ENCODE measurements around the gene PHPT1.
A peak's percentile ranks its signal among the peaks of the same experiment; 100 is the strongest.
"Not testable (repeated sequence)": the region's sequence is repeated elsewhere in the genome, so short reads cannot be mapped to it uniquely, and the experiment has no call there.

The PHPT1 gene

GRCh38 chr9:136849038-136849959 lies at the start of gene PHPT1:
TSS of gene PHPT1 (plus strand) at chr9:136849409. CDS start at chr9:136849431, 22 bp downstream.
- peak; percentile 97 for DNase-seq

- DNase-seq, result peak; percentile 91
These were observed 49.2 kb upstream of the PHPT1 start for GRCh38 chr9:136799854-136800657.

- DNase-seq, result no peak
These were observed 46.9 kb upstream of the PHPT1 start for GRCh38 chr9:136802321-136802720.

- not testable (repeated sequence) for DNase-seq
These were observed 46.1 kb upstream of the PHPT1 start for GRCh38 chr9:136803009-136803550.

- no peak for DNase-seq
These were observed 45.4 kb upstream of the PHPT1 start for GRCh38 chr9:136803551-136804508.

- no peak for DNase-seq
These were observed 44.6 kb upstream of the PHPT1 start for GRCh38 chr9:136804509-136805206.

- no peak for DNase-seq
These were observed 43.9 kb upstream of the PHPT1 start for GRCh38 chr9:136805207-136805740.

GRCh38 chr9:136806067-136806466 lies 43.1 kb upstream of the PHPT1 start:
- DNase-seq, result no peak

GRCh38 chr9:136806631-136807201 lies 42.5 kb upstream of the PHPT1 start:
- DNase-seq, result no peak

GRCh38 chr9:136807281-136808074 lies 41.7 kb upstream of the PHPT1 start, which contains the start of gene RABL6:
TSS of gene RABL6 (plus strand) at chr9:136807948. CDS start at chr9:136808197, 249 bp downstream.
- peak; percentile 84 for DNase-seq

- DNase-seq, result peak; percentile 52
These were observed 41.0 kb upstream of the PHPT1 start for GRCh38 chr9:136808075-136808805.

- no peak for DNase-seq
These were observed 40.4 kb upstream of the PHPT1 start for GRCh38 chr9:136808806-136809158.

- no peak for DNase-seq
These were observed 34.3 kb upstream of the PHPT1 start for GRCh38 chr9:136814725-136815421.

GRCh38 chr9:136815422-136815782 lies 33.8 kb upstream of the PHPT1 start:
- DNase-seq, result no peak

- DNase-seq, result no peak
These were observed 28.0 kb upstream of the PHPT1 start for GRCh38 chr9:136820971-136821825.

- DNase-seq, result no peak
These were observed 27.2 kb upstream of the PHPT1 start for GRCh38 chr9:136821826-136822544.
